Activated CD8-positive, alpha-beta memory T cell treated with anti-CD3 and anti-CD28 coated beads, Interleukin-2, amount 50 U/mL, for 4 hours (primary cell): Measurements from ENCODE around the gene PARN.

Experiments
- DNase-seq: peaks from one replicate; pipeline ENCODE4 v3.0.0-alpha.2; 2020

PARN gene

DNA sequence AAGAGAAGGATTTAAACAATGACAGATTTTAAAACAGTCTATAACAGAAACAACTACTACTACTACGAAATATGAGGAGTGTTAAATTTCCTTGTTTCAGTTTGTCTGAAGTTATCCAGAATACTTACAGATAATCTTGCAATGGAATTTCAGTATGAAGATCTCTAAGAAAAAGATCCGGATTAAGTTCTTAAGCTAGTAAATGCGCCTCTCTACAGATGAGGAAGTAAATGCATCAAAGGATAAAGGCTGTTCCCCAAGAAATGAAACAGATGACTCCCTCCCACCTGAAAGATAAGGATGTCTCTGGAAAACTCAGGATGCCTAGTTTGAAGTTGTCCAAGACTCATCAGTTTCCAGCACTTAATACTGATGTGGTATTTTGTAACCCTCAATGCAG is 105.1 kb downstream of the PARN start:
- DNase-seq, result no peak

GRCh38 chr16:14523632-14524031 is 106.4 kb downstream of the PARN start:
- DNase-seq, result no peak

DNA sequence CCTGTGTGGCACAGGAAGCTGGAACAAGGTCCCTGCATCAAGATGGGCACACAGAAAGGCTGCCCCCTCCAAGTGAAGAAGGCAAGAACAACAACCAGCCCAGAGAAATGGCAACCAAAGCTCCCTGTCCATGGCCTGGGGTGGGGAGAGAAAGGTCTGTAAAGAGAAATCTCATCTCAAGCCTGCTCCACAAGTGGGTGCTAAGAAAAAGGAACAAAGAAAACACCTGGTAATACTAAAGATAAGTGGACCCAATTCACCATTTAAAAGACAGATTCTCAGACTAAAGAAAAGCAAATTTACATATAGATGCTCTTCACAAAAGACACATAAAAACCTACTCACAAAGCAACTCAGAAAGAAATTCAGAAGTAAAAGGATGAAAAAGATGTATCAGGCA is 107.4 kb downstream of the PARN start:
- no peak for DNase-seq

DNA sequence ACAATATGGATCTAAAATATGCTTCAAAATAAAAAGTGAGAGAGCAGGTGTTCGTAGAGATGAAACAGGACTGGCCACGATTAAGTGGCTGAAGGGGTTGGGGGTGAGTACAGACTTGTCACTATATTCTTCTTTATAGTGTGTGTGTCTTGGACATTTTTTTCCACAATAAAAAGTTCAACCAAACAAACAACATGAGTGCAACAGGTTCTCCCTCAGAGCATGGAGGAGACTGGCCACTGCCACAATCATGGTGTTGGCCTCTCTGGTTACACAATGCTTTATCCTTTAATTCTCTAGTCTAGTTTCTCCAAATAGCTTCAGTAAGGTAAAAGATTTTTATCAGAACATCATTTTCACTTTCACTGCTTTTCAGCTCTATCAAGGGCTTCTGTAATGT is 109.3 kb downstream of the PARN start:
- DNase-seq, result no peak

- no peak for DNase-seq
Observed at GRCh38 chr16:14514967-14515366, 115.1 kb downstream of the PARN start.

- no peak for DNase-seq
Observed at GRCh38 chr16:14513389-14514107, 116.5 kb downstream of the PARN start.

- DNase-seq, result no peak
Observed at GRCh38 chr16:14511800-14512135, 118.3 kb downstream of the PARN start.

DNA sequence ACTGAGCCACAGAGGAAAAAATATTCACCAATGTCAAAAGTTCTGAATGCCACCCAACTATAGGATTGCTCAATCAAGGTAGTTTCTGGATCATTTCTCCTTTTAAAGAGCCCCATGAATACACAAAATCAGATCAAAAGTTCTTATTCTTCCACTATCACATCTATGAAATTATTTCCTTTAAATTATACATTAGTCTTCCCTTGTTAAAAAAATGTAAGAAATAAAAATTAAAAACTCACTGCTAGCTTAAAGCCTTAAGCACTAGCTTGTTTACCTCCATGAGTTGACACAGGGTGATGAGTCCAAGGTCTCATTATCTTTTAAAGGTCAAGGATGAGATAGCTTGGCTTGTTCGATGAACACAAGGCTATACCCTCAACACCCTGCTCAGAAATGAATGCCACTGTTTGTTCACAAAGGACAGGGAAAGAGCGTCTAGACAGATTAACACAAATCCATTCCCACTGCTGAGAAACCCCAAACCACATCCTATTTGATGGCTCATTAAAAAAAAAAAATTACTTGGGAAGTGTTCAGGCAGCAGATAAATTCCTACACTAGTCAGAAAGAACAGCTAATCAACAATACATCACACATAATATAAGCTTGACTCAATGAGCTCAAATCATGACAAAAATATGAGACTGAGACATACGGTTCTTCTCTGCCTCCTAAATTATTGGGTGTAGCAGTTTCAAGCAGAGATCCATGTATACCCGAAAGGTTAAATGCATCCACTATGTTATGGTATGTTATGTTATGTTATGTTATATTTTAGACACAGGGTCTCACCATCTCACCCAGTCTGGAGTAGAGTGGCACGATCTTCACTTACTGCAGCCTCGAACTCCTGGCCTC is 118.9 kb downstream of the PARN start:
- no peak for DNase-seq

DNA sequence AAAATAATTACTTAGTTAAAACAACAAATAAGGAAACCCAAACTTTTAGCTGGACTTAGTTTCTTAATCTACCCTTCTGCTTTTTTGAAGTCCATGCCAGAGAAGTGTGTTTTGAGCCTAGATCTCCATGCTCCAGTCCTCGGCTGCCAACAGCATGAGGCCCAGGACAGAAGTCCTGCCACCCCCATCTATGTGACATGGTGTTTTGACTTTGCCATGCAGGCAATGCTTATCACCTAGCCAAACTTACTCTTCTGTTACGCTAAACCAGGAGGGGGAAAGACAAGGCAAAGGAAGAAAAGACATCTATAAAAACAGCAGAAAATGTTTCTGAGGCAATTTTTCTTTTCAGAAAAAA is 119.5 kb downstream of the PARN start:
- DNase-seq, result no peak

- DNase-seq, result no peak
Observed at GRCh38 chr16:14509675-14510132, 120.4 kb downstream of the PARN start.

- no peak for DNase-seq
Observed at GRCh38 chr16:14509055-14509454, 121.0 kb downstream of the PARN start.

- DNase-seq, result no peak
Observed at GRCh38 chr16:14505846-14506245, 124.2 kb downstream of the PARN start.

DNA sequence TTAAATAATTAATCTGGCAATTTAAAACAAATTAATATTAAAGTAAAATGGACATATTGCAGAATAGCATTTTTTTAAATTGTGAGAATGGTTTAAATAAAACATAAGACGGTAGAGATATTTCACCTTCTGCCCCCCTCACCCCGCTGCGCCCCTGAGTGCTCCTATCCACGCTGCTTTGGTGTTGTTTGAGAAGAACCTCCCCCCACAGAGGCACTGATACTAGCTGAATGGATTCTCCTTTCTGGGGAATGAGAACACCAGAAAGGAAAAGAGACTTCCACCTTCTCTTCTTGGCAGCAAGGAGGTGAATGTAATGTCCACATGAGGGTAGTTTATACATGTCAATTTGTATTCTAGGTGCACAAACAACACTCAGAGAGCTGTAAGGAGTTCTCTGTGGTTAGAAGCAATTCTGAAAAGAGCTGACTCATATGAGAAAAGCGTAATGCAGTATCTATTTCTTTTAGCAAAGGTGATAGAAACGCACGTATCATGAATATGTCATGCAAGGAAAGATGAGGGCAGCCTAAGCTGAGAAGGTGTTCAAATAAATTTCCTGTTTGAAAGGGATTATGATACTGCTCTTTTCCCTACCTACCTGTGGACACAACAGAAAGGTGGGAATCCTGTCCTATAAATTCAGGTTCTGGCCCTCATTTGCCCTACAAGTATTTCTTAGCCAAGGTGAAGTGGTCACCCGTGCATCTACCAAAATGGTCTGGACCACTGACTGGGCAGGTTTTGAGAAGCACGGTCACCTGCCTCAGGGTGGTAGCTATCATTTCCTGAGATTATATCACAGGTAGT is 126.9 kb downstream of the PARN start:
- no peak for DNase-seq

DNA sequence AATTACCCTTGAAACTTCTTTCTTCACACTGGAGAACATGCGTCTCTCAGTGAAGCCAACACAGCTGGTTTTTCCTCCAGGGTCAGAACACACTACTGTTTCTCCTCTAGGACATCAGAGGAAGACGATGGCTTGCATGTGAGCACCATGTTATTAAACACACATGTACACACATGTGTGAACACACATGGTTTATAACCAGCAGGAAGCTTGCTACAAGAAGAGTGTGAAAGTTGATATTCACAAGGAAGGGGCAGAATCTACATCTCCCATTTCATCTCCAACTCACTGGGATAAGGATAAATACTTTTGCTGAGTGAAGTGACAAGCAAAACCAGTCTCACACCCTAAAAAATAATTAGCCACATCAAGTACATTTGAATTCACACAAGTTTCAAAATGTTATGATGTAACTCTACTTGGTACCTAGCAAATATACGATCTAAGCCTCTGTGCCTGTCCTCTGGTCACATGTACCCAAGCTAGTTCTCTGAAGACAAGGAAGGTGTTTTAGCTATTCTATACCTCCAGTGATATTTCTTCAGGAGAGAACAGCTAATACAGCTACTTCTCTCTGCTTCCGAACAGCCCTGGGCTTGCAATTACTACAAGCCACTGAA is 127.7 kb downstream of the PARN start:
- no peak for DNase-seq

DNA sequence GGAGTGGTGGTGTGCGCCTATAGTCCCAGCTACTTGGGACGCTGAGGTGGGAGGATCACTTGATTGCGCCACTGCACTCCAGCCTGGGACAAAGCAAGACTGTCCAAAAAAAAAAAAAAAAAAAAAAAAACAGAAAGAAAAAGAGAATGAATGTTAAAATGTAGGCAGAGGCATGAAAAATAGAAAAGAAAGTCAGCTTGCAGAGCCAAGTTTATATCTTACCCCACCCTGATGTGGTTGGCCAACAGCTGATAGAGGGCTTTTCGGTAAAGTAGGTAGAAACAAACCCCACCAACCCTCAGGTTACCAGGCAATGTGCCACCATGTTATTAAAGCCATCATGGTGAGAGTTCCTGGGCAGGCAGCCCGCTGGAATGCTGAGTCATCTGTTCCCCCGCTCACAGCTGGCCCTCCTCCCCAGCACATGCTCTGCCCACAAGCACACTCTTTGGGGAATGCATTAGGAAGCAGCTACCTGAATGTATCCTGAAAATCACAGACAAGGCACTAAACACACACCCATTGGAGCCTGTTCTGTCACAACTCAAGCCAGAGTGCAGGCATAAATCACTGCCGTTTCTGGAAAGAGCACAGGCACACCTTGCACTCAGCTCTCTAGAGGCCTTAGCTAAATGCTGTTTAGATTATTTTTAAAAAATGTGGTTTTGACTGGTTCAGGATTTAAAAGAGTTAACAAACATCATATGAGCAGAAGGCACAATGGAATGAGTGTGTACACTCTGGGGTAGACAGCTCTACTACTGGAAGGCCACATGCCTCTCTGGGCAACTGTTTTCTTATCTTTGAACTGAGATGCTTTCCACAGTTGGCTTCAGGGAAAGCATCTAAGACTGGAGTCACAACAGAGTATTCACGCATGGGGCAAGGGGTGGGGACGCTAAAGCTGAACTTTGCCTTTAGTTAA is 128.5 kb downstream of the PARN start:
- DNase-seq, result no peak

- no peak for DNase-seq
Observed at GRCh38 chr16:14500791-14501190, 129.3 kb downstream of the PARN start.

GRCh38 chr16:14499110-14499509 is 130.9 kb downstream of the PARN start:
- no peak for DNase-seq

DNA sequence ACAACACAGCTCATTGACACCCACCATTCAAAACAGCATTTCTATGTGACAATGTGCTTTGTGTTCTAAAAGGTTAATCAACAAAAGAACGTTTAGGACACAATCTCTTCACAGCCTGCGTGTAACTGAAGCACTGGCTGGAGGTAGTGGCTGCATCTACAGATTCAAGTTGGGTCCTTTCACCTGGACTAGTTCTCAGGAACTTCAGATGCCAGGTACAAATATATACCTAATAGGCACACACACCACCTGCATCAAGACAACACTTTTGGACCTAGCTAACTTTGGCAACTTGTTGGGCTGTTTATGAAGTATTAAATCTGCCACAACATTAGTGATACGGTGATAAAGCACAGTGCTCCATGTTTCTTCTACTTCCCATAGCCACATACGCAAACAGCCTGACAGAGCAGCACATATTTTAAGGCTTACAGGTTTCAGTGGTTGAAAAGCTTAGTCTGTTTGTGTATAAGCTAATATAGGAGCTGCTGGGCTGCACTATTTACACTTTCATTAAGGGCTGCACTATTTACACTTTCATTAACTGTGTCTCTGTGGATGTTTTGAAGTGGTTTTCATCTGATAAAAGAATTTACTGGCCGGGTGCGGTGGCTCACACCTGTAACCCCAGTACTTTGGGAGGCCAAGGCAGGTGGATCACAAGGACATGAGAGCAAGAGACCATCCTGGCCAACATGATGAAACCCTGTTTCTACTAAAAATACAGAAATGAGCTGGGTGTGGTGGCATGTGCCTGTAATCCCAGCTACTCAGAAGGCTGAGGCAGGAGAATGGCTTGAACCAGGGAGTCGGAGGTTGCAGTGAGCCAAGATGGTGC is 132.6 kb downstream of the PARN start:
- no peak for DNase-seq

DNA sequence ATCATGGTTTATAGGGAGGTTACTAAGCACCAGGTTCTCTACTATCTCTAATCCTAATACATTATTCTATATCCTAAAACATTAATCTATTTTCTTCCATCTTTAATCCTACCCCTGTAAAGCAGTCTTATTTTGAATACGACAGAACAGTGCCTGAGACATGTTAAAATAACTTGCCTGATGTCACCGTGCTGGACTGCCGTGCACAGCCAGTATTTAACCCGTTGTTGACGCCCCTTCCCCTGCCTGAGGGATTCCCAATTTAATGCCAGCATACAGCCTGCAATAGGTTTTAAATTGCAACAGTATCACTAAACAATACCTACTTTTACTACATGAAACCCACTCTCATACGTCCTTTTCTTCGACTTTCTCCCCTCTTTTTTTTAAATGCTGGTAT is 133.3 kb downstream of the PARN start:
- no peak for DNase-seq

DNA sequence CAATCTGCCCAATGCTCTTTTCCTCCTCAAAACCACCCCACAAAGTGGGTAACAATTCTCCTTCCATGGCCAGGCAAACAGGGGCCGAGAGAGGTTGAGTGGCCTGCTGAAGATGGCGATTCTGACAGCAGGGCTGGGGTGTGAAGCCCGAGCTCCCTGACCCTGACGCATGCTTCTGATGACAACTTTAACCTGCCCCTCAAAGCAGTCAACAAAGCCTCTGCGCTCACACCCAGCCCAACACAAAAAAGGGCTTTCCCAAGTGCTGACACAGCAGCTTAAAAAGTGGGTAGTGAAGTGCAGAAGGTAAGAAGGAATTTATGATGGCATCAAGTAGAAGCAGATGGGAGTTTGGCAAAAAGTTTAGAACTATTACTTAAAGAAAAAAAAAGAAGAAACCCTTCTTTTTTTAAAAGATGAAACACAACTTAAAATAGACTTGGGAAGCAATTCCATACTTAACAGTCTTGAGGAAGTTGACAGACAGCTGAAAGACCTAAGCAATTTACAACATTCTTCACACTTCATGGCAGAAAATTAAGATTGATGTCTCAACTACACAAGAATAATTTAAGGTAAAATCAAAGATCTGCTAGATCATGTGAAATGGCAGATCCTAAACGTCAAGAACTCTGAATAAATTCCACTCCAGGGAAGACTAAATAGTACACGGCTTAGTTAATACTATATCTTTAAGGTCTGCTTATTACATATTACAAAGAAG is 133.9 kb downstream of the PARN start:
- no peak for DNase-seq
